Neural cell (in vitro differentiated cells): ENCODE results near the gene ISG20L2.

Experiments
- EP300 ChIP-seq: fragments of 450-650 bp; conservative IDR thresholded peaks from 2 replicates; pipeline ENCODE4 v1.6.1; 2014; ENCODE audit warnings: antibody characterized with exemption, mild to moderate bottlenecking, moderate library complexity; ENCODE audit not compliant: poor library complexity, severe bottlenecking
- EZH2 ChIP-seq: fragments of 200-600, 300-800 bp; shearing (Covaris generic), sonication (generic); IDR thresholded peaks from 2 replicates; pipeline ENCODE4 v1.6.1; 2014; ENCODE audit warnings: antibody characterized with exemption, low read length, borderline replicate concordance, mild to moderate bottlenecking; ENCODE audit not compliant: insufficient read depth, poor library complexity, severe bottlenecking
- POLR2AphosphoS5 ChIP-seq: IDR thresholded peaks from 2 replicates; pipeline ENCODE4 v1.6.1; 2012
- RAD21 ChIP-seq: fragments of 450-650 bp; conservative IDR thresholded peaks from 2 replicates; pipeline ENCODE4 v1.6.1; 2014; ENCODE audit warnings: antibody characterized with exemption, mild to moderate bottlenecking, moderate library complexity
- SMC3 ChIP-seq: fragments of 450-650 bp; conservative IDR thresholded peaks from 2 replicates; pipeline ENCODE4 v1.6.1; 2014; ENCODE audit warnings: antibody characterized with exemption, mild to moderate bottlenecking, moderate library complexity; ENCODE audit not compliant: poor library complexity
- TAF1 ChIP-seq: IDR thresholded peaks from 2 replicates; pipeline ENCODE4 v1.6.1; 2012; ENCODE audit warnings: low read depth
- TF ChIP-seq, protein P1 (sequence below): fragments of 450-650 bp; IDR thresholded peaks from 2 replicates; pipeline ENCODE4 v1.5.1; 2014; ENCODE audit warnings: antibody characterized with exemption, mild to moderate bottlenecking, moderate library complexity; ENCODE audit not compliant: poor library complexity, severe bottlenecking
- TF ChIP-seq, protein P2 (sequence below): IDR thresholded peaks from 2 replicates; pipeline ENCODE4 v1.6.1; 2012; ENCODE audit warnings: borderline replicate concordance

DNA sequence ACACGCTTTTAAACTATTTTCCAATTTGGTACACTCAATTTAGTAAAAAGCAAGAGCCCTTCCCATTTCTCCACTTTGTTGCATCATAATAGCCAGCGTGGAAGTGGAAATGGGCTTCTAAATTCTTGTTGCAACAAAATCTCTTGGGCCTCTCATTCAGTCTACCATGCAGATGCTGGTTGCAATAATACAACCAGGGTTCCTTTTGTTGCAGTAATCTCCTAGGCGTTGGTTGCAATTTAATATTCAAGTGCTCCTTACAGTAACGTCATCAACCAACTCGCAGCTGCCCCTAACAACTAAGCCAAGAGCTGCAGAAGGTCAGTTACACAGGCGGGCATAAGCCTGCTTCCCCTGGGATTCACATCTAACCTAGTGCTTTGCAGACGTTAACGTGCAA lies 25.7 kb upstream of the ISG20L2 start:
- no peak for TF ChIP-seq SMC3
- TF ChIP-seq, protein P1, sequence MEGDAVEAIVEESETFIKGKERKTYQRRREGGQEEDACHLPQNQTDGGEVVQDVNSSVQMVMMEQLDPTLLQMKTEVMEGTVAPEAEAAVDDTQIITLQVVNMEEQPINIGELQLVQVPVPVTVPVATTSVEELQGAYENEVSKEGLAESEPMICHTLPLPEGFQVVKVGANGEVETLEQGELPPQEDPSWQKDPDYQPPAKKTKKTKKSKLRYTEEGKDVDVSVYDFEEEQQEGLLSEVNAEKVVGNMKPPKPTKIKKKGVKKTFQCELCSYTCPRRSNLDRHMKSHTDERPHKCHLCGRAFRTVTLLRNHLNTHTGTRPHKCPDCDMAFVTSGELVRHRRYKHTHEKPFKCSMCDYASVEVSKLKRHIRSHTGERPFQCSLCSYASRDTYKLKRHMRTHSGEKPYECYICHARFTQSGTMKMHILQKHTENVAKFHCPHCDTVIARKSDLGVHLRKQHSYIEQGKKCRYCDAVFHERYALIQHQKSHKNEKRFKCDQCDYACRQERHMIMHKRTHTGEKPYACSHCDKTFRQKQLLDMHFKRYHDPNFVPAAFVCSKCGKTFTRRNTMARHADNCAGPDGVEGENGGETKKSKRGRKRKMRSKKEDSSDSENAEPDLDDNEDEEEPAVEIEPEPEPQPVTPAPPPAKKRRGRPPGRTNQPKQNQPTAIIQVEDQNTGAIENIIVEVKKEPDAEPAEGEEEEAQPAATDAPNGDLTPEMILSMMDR: no peak
- TF ChIP-seq EZH2: no peak
- TF ChIP-seq, protein P2, sequence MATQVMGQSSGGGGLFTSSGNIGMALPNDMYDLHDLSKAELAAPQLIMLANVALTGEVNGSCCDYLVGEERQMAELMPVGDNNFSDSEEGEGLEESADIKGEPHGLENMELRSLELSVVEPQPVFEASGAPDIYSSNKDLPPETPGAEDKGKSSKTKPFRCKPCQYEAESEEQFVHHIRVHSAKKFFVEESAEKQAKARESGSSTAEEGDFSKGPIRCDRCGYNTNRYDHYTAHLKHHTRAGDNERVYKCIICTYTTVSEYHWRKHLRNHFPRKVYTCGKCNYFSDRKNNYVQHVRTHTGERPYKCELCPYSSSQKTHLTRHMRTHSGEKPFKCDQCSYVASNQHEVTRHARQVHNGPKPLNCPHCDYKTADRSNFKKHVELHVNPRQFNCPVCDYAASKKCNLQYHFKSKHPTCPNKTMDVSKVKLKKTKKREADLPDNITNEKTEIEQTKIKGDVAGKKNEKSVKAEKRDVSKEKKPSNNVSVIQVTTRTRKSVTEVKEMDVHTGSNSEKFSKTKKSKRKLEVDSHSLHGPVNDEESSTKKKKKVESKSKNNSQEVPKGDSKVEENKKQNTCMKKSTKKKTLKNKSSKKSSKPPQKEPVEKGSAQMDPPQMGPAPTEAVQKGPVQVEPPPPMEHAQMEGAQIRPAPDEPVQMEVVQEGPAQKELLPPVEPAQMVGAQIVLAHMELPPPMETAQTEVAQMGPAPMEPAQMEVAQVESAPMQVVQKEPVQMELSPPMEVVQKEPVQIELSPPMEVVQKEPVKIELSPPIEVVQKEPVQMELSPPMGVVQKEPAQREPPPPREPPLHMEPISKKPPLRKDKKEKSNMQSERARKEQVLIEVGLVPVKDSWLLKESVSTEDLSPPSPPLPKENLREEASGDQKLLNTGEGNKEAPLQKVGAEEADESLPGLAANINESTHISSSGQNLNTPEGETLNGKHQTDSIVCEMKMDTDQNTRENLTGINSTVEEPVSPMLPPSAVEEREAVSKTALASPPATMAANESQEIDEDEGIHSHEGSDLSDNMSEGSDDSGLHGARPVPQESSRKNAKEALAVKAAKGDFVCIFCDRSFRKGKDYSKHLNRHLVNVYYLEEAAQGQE: no peak
- no peak for TF ChIP-seq POLR2AphosphoS5
- no peak for TF ChIP-seq RAD21
- TF ChIP-seq EP300: no peak
- no peak for TF ChIP-seq TAF1
